ENCODE measurements around the gene SHROOM2.
"Not testable (repeated sequence)": the region's sequence is repeated elsewhere in the genome, so short reads cannot be mapped to it uniquely, and the experiment has no call there.

Gene SHROOM2

DNA sequence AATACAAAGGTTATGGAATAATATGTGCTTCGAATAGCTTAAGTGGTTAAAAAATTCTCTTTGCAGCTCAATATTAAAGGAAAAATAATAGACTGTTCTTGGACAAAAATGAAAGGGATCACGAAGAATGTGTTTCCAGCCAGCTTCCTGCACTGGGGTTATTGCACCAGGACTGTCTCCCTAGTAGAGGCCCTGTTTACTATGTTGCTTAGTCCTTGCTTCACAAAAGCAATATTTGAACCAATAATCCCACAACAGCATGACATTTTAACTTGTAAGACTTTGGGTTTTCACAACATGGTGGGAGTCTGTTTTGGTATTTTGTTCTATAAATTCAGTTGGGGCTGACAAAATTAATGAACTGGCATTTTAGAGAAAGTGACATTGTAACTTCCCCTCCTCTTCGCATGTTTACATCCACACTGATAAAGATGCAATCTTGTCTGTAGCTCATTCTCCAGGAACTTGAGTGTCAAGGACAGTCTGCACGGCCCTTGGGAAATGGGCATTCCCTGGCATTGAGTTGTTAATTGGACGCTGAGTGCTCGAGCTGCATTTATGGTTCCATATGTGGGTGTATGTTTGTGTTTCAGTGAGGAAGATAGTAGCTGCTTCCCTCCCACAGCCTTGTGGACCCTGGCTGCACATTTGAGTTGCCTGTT, 39.0 kb downstream of the SHROOM2 start:
- in situ Hi-C loops (cut with HindIII; ENCODE audit: low sequenced_read_pairs) = no loop called here

DNA sequence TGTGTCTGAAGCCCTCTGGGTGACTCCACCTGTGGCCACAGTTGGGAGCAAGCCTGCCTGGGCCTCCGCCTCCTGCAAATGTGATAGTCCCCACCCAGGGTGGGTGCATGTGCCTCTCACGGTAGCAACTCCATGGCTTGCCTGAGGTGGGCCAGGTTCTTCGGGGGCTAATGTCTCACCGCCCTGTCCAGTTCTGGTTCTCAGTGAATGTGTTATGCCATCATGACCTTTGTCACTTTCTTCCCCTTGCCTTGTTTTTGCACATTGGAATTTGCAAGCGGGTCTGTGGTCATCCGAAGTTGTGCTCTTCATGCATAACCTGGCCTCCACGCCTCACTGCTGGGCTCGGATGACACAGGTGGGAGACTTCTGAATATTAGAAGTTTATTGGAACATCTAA, 39.7 kb downstream of the SHROOM2 start:
- in situ Hi-C loops (cut with HindIII; ENCODE audit: low sequenced_read_pairs) = no loop called here

DNA sequence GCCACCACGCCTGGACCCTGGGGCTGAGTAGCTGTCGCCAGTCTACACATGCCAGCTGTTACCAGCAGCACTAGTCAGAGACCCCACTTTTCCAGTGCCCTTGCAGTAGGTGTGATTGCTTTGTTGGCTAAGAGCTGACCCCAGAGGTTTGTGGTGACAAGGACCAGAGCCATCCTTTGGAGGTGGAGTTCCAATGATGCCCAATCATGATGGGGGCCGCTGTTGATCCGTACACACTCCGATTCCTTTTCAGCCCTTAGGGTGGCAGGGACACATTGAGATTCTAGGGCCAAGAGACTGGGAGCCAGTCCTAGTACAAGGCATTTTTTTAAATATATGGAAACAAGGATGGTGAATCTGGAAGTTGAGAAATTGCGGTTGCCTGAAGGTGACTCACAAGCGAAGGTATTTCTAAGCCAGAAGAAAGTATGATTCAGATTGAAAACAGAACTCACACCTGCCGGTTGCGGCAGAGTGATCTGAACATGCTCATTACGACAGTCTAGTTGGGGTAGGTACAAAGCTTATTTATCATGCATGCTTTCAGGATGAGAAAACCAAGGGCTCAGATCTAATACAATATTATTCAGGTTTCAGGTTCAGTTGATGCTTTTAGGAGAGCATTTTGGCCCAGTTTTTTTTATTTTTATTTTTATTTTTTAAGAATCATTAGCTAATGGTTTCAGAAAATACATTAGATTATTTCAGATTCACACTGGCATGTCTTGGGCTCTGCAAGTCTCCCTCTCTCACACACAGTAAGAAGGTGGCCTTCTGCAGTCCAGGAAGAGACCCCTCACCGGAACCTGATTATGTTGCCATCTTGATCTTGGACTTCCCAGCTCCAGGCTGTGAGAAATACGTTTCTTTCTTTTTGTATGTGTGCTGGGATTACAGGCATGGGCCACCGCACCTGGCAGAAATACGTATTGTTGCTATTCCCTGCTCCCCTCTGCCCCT, 43.4 kb downstream of the SHROOM2 start:
- in situ Hi-C loops (cut with HindIII; ENCODE audit: low sequenced_read_pairs) = no loop called here

DNA sequence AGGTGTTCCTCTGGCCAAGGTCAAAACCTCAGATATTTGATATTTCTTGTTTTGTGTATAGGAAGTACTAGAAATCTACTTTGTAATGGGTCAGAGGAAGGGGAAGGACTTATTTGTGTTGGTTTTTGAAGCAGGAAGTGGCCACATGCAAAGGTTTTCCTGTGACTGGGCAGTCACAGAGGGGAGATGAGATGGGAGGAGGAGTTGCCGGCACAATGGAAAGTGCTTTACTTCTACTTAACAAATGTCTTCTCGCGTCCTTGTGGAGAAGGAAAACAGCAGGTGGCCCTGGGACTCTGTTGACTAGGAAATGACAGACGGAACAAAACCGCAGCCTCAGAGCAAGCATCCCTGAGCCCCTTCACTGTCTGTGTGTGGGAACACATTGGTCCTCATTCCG, 46.6 kb downstream of the SHROOM2 start:
- in situ Hi-C loops (cut with HindIII; ENCODE audit: low sequenced_read_pairs) = no loop called here

DNA sequence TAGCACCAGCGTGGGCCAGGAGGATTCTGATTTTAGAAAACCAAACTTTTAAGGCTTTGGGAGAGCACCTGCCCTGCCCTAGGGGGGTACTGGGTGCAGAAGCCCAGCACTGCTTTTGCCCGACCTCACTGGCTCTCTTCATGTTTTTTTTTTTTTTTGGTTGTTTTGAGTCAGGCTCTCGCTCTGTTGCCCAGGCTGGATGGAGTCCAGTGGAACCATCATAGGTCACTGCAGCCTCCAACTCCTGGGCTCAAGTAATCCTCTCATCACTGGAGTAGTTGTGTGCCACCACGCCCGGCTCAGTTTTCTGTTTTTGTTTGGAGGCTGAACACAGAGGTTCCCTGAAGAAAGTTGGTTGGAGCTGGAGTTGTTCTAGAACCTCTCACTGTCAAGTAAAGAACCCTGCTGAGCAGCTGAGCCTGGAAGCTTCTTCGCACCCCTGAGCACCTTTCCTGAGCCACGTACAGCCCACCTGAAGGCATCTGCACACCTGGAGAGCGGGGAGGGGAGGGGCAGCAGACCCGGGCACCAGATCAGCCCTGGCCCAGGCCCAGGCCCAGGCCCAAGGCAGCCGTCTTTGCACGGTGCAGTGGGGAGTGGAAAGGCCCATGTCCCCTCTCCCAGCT, 49.5 kb downstream of the SHROOM2 start:
- in situ Hi-C loops (cut with HindIII; ENCODE audit: low sequenced_read_pairs) = no loop called here

DNA sequence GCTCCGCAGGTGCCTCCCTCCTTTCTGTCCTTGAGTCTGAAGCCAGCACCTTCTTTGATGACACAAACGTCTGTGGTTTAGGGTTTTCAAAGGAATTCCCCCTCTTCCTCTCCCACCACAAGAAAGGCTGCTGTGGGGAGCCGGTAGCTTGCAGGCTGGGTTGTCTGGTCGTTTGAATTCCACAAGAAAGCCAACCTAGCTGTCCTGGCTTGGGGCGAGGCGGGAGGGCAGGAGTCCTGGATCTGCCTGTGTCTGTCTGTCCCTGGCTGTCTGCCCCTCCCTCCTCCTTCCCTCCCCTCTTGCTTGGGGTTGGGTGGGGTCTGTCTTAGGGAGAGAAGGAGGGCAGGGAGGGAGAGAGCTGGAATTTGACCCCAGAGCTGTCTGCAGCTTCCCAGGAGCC, 56.3 kb downstream of the SHROOM2 start:
- in situ Hi-C loops (cut with HindIII; ENCODE audit: low sequenced_read_pairs) = no loop called here

DNA sequence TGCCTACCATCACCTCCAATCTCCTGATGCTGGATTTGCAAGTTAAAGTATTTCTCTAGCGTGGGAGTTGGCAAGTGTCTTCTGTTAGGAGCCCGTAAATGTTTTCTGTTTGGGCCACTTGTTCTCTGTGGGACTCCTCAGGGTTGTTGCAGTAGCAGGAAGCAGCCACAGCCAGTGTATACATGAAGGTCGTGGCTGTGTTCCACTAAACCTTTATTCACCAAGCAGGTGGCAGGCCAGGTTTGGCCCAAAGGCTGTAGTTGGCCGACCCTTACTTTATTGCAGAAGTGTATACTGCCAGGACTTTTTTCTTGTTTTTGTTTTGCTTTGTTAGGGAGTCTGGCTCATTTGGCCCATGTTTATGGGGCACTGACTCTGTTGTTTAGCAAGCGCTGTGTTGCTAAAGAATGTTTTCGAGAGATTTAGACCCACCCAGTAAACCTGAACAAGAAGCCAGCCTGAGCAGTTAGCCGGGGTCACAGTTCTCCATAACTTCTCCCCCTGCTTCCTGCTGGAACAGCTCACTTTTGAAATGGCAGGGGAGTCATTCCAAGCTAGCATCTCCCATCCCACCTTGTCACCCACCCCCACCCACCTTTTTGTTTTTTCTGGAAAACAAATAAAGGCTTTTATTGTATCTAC, 58.8 kb downstream of the SHROOM2 start:
- in situ Hi-C loops (cut with HindIII; ENCODE audit: low sequenced_read_pairs) = no loop called here

DNA sequence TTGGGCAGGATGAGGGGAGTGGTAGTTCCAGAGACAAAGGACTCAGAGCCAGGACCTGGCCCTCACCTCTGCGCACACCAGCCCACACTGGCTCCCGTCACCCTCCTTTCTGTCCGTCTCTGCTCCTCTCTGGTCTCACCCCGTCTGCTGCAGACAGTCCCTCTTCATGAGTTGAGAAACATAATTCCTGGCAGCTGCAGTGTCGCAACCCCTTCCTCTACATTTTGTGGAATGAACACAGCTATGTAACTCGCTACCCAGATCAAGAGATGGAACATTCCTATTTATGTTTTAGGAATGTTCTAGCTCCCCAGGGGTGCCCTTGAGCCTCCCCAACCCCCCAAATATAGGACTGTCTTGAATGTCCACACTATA, 59.3 kb downstream of the SHROOM2 start:
- in situ Hi-C loops (cut with HindIII; ENCODE audit: low sequenced_read_pairs) = no loop called here

DNA sequence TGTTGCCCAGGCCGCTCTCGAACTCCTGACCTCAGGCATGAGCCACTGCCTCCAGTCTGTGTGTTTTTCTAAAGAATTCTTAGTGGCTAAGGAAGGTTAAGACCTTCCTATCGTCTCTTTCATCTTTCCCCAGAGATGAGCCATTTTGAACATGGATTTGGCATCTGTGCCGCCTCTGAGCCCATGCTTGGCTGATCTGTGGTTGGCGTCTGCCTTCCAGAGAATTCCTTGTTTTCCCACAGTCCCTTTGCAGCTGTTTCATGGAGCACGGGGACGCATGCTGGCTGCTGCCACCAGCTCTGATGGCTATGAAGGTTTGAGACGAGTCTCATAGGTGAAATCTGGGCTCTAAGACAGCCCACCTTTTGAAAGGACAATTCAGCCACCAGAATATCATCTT, 60.4 kb downstream of the SHROOM2 start:
- in situ Hi-C loops (cut with HindIII; ENCODE audit: low sequenced_read_pairs) = no loop called here

DNA sequence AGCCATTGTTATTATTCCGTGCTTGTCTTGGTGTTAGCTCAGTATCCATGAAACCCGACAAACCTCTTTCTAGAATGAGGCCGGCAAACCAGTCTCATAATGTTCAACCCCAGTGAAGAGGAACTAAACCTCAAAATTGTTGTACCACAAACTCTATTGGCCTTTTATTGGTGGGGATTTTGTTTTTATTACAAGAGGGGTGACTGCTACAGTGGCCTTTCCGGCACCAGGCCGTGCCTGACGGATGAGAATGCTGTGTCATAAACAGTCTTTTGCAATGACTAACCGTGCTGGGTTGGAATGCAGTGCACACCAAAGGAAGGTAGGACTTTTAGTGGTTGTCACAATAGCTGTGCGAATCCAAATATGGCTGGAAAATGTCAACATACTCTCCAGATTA, 60.8 kb downstream of the SHROOM2 start:
- in situ Hi-C loops (cut with HindIII; ENCODE audit: low sequenced_read_pairs) = no loop called here

DNA sequence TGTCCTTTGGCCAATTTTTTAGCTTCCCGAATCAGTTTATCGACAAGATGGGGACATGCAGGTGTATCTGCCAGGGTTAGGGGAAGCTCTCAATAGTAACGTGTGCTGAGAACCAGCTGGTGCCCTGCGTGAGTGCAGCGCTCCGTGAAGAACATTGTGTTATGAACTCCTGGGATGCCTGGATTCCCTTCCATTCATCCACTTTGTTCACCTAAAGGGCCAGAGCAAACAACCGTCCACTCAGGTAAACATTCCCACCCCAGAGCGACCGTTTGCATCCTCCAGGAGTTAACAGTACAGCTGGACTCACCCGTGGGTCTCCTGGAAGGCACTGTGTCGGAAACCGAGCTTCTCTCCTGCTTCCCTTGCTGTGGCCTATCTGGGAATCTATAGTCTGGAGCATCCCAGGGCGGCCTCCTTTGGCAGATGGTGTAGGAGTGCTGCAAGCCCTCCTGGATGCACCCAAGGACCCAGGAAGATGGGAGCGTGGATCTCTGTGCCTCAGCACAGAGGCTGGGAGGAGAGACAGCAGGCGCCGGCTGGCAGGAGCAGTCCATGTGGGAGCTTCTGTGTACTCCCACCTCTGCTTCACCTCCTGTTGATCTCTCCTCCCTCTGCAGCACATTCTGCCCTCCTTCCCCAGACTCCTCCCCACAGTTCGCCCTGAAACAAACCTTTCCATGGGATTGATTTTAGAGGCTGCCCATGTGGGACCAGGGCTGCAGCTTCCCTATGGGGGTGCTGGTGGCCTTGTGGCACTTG, 62.7 kb downstream of the SHROOM2 start:
- in situ Hi-C loops (cut with HindIII; ENCODE audit: low sequenced_read_pairs) = no loop called here

DNA sequence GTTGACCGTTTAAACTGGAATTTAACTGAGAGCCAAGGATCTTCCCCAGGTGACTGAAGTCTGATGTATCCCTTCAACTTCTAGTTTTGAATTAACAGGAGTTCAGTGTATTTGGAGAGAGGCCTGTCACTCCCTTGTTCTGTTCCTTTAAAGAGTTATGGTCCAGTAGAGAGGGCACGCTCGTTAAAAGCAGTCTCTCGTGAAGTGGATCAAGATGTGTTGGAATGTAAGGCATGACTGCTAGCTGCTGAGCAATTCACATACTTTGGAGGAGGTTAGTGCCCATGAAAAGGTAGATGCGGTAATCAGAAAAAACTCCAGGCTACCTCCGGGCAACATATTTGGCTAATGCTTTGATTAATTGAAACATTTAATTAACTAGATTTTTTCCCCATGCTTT, 65.7 kb downstream of the SHROOM2 start:
- in situ Hi-C loops (cut with HindIII; ENCODE audit: low sequenced_read_pairs) = no loop called here

DNA sequence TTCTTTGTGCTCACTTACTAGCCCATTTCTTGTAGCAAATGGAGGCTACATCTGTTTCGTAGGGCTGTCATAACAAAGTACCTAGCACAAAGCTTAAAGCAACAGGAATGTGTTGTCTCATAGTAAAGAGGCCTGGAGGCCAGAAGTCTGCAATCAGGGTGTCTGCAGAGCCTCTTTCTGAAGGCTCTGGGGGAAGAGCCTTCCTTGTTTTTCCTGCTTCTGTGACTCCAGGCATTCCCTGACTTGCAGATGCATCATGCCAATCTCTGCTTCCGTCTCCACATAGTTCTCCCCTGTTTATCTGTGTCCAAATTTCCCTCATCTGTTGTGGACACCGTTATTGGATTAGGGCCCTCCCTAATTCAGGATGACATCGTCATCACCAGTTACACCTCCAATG, 67.1 kb downstream of the SHROOM2 start:
- in situ Hi-C loops (cut with HindIII; ENCODE audit: low sequenced_read_pairs) = no loop called here

DNA sequence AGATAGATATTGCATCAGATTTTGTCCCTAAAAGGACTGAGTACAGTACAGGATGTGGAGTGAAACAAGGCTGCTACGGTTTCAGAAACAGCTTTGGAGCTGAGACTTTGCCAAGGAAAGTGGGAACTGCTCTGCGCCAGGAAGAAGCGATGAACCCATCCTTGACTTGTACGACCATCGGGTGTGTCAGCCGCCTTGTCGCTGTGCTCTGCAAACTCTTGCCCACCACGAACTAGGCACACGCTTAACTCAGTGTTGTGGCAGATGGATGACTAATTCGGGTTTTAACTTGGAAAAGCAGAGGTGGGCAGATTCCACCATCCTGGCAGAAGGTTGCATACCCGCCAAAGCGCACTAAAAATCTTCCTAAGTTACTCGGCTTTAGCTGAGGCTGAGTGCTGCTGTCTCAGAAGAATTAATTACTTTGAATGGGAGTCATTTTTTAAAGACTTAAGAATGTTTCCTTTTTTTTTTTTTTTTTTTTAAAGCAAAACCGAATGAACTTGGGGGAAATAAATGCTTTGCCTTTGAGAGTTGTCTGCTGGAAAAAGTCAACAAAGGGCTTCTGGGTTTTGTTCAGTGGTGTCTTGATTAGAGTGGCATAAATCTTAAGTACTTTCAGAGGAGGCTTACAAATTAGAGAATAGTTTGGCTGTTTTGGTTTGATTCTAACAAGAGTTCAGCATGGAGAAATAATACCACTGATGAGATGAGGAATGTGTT, 69.5 kb downstream of the SHROOM2 start:
- in situ Hi-C loops (cut with HindIII; ENCODE audit: low sequenced_read_pairs) = no loop called here

DNA sequence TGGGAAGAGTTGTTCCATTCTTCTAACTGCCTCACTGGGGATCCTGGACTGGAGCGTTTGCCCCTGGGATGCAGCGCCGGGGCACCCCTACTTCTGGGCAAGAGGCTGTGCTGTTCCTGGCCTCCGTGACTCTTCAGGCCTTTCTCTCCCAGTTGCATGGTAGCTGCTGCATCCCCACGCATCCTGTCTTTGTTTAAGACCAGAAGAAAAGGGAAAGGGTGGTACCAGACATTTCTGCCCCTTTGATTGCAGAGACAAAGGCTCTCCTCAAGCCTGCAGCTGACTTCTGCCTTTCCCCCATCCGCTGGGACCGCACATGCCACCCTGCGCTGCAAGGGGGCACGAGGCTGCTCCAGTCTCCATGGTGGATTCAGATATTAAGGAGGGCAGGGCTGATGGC, 70.4 kb downstream of the SHROOM2 start:
- in situ Hi-C loops (cut with HindIII; ENCODE audit: low sequenced_read_pairs) = no loop called here

DNA sequence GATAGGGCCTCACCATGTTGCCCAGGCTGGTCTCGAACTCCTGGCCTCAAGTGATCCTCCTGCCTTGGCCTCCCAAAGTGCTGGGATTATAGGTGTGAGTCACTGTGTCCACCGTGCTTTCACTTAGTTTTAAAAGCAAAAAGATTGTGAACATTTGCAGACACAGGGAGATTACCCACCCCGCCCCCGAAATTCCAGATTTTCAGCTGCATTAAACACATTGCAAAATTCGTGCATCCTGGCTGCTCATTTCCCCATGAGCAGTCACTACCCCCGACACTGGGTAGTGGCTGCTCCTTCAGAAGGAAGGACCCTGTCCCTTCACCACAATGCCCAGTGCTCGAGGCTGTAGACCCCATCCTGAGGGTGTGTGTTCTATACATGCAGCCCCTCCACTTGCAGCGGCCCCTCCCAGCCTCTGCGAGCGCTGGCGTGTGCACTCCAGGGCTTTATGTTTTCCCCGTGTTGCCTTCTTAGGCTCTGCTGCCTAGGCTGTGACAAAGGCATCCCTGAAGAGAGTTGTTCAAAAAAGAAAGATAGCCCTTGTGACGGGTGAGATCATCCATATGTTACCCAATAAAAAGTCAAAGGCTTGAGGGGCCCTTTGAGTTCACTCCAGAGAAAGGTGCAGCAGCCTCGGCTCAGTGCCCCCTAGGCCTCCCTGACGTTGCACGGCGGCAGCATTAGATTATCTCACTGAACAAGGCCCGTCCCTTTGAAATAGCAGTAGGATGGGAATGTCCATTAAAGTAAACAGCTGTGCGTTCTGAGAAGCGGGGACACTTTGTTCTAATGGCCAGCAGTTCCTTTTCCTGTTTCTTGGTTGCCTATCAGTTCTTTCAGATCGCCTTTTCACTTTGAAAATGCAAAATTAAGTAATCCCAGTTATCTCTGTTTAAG, 71.6 kb downstream of the SHROOM2 start:
- in situ Hi-C loops (cut with HindIII; ENCODE audit: low sequenced_read_pairs) = no loop called here

DNA sequence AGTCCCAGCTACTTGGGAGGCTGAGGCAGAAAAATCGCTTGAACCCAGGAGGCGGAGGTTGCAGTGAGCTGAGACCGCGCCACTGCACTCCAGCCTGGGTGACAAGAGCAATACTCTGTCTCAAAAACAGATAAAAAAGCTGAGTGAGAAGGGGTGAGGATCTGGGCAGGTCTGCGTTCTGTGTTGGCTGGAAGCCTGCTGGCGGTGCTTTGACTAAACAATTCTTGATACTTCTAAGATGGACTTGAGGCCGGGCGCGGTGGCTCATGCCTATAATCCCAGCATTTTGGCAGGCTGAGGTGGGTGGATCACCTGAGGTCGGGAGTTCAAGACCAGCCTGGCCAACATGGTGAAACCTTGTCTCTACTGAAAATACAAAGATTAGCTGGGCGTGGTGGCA, 72.5 kb downstream of the SHROOM2 start:
- in situ Hi-C loops (cut with HindIII; ENCODE audit: low sequenced_read_pairs) = not testable (repeated sequence)

DNA sequence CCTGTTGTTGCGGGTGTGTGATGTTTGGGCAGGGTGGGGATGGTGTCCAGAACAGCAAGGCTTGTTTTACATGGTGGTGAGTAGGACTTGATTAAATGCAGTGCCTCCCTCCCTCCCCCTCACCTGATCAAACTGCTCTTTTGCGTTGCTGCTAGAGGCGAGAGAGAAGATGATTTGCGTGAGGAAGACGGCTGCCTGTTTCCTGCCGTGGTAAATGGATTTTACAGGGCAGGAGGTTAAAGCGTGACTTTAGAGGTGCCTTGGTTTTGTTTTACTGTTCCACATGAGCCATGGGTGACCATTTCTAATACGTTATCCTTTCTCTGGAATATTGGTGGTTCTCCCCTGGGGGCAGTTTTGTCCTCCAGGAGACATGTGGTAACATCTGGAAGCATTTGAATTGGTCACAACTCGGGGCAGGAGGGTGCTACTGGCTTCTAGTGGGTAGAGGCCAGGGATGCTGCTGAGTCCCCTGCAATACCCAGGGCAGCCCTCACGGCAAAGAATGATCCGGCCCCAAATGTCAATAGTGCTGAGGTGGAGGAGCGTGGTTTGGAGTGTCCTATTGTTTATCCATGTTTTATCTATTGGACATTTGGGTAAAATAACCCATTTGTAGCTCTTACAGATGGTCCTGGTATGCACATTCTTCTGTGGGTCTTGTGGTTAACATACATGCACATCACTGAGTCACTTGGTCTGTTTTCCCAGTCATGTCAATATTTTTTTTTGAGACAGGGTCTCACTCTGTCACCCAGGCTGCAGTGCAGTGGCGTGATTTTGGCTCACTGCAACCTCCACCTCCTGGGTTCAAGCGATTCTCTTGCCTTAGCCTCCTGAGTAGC, 73.7 kb downstream of the SHROOM2 start:
- in situ Hi-C loops (cut with HindIII; ENCODE audit: low sequenced_read_pairs) = no loop called here

Data from DLD1 (cell line).